Testis (tissue), 3 donors: ENCODE results near the gene PHTF1. TPM values are rescaled to one million over a fixed set of nuclear protein-coding genes. Genes with fewer than 3 reads are reported as not detected.

Experiments used
- DNase-seq: peaks from one replicate; pipeline ENCODE4 v3.0.0-alpha.2; 2019
- H3K27ac ChIP-seq, 2 donors: fragments of 200-600 bp; sonication (generic); one replicate each; pipeline ENCODE4 v1.5.1; 2019
- H3K27me3 ChIP-seq: fragments of 200-600 bp; sonication (generic); one replicate; pipeline ENCODE4 v1.5.1; 2019
- H3K36me3 ChIP-seq: fragments of 200-600 bp; sonication (generic); one replicate; pipeline ENCODE4 v1.5.1; 2017; ENCODE audit warnings: low read depth; ENCODE audit errors: missing control alignments
- H3K4me1 ChIP-seq: fragments of 200-600 bp; sonication (generic); one replicate; pipeline ENCODE4 v1.5.1; 2019
- H3K4me3 ChIP-seq, 2 donors: fragments of 200-600 bp; sonication (generic); one replicate each; pipeline ENCODE4 v1.5.1; 2017 to 2019
- H3K9me3 ChIP-seq: fragments of 200-600 bp; sonication (generic); one replicate; pipeline ENCODE4 v1.5.1; 2017
- CTCF ChIP-seq, 3 experiments: fragments of 450-650 bp in 2 of 3; fragments of 200-600 bp in 1 of 3; sonication (generic) in 1 of 3; IDR thresholded peaks; one replicate each; pipeline ENCODE4 v1.5.1; 2016 to 2019; ENCODE audit warnings: antibody characterized with exemption in 3 of 3, mild to moderate bottlenecking in 2 of 3, moderate library complexity in 1 of 3
- POLR2A ChIP-seq: fragments of 450-650 bp; IDR thresholded peaks from one replicate; pipeline ENCODE4 v1.6.1; 2017; ENCODE audit warnings: antibody characterized with exemption, mild to moderate bottlenecking, moderate library complexity
- WGBS, 2 donors: methylation state at CpG; one replicate each; pipeline ENCODE4 v1.1.5; 2018; 5-methylcytosine and 5-hydroxymethylcytosine counted together
- intact Hi-C: fragments of 100-400 bp; cut with DNase I; formaldehyde crosslinking; loops from one replicate; pipeline ENCODE4 v1.15.1; 2023; ENCODE audit warnings: low total_unique reads
- polyA plus RNA-seq: library from polyadenylated mRNA; stranded (reverse); fragments of 350-450 nt; fragmentation: Illumina TruSeq; extraction: RNeasy Lipid Tissue Mini Kit (QIAGEN cat#74804); gene quantifications from one replicate; pipeline ENCODE4 v1.2.3, GENCODE V29; 2014; ENCODE audit warnings: low read depth, low replicate concordance; ENCODE audit not compliant: insufficient read depth
- total RNA-seq, 2 donors: library from RNA; depleted of rRNA; stranded (reverse); fragments of >200 nt; gene quantifications; one replicate each; pipeline ENCODE4 v1.2.3, GENCODE V29; 2016

Gene PHTF1
- total and polyA plus RNA-seq, 3 donors from 2014 or later: 29.2 to 61.7 (median 46.4) TPM

- intact Hi-C loops: no loop called here
- no peaks in the 10 kb centered on the region for H3K9me3 ChIP-seq
- no peaks in the 10 kb centered on the region for H3K36me3 ChIP-seq
- peaks cover 12% of the 10 kb centered on the region for H3K4me1 ChIP-seq
- no peak for DNase-seq
- H3K4me3 ChIP-seq: no peak overlapping the region
- no peak overlapping the region for H3K27ac ChIP-seq
- H3K27me3 ChIP-seq: no peaks in the 10 kb centered on the region
- WGBS, 2 donors: 78 to 80% methylated on average over 5 of the region's 5 CpGs
- TF ChIP-seq CTCF (IDR thresholded peaks at IDR 0.05) (no peak), POLR2A (no peak)
These were observed 21.3 kb upstream of the PHTF1 start for GRCh38 chr1:113780374-113781146.

- peaks cover 12% of the 10 kb centered on the region for H3K4me1 ChIP-seq
- intact Hi-C loops: no loop called here
These were observed 20.3 kb upstream of the PHTF1 start for GRCh38 chr1:113779542-113779941.

GRCh38 chr1:113777561-113777960, 18.3 kb upstream of the PHTF1 start:
- intact Hi-C loops: no loop called here
- WGBS, 2 donors: 84 to 94% methylated on average over 4 of the region's 4 CpGs
- no peak overlapping the region for H3K4me3 ChIP-seq
- no peak for DNase-seq
- H3K27ac ChIP-seq: no peak overlapping the region
- no peaks in the 10 kb centered on the region for H3K4me1 ChIP-seq
- H3K36me3 ChIP-seq: no peaks in the 10 kb centered on the region
- H3K27me3 ChIP-seq: no peaks in the 10 kb centered on the region
- H3K9me3 ChIP-seq: no peaks in the 10 kb centered on the region
- TF ChIP-seq POLR2A: no peak
- TF ChIP-seq CTCF (IDR thresholded peaks at IDR 0.05): no peak

More at GRCh38 chr1:113779542-113779941, 20.3 kb upstream of the PHTF1 start:
- TF ChIP-seq CTCF (IDR thresholded peaks at IDR 0.05): no peak
- no peak for TF ChIP-seq POLR2A
- no peaks in the 10 kb centered on the region for H3K27me3 ChIP-seq
- no peak overlapping the region for H3K27ac ChIP-seq
- DNase-seq: no peak
- H3K36me3 ChIP-seq: no peaks in the 10 kb centered on the region
- H3K4me3 ChIP-seq: no peak overlapping the region
- no peaks in the 10 kb centered on the region for H3K9me3 ChIP-seq
- 92 to 94% methylated on average over 6 of the region's 6 CpGs for WGBS, 2 donors

GRCh38 chr1:113770031-113770430, 10.7 kb upstream of the PHTF1 start:
- intact Hi-C loops: no loop called here
- no peaks in the 10 kb centered on the region for H3K27me3 ChIP-seq
- H3K4me1 ChIP-seq: no peaks in the 10 kb centered on the region
- H3K36me3 ChIP-seq: no peaks in the 10 kb centered on the region
- no peak for TF ChIP-seq CTCF (IDR thresholded peaks at IDR 0.05)
- TF ChIP-seq POLR2A: no peak
- H3K9me3 ChIP-seq: no peaks in the 10 kb centered on the region
- WGBS, 2 donors: 65 to 79% methylated on average over 1 of the region's 1 CpG
- H3K27ac ChIP-seq: no peak overlapping the region
- no peak overlapping the region for H3K4me3 ChIP-seq
- DNase-seq: no peak

GRCh38 chr1:113769601-113769970, 10.3 kb upstream of the PHTF1 start:
- no peaks in the 10 kb centered on the region for H3K27me3 ChIP-seq
- no peak overlapping the region for H3K27ac ChIP-seq
- no peaks in the 10 kb centered on the region for H3K9me3 ChIP-seq
- intact Hi-C loops: no loop called here
- no peak for DNase-seq
- H3K4me3 ChIP-seq: no peak overlapping the region
- no peaks in the 10 kb centered on the region for H3K4me1 ChIP-seq
- H3K36me3 ChIP-seq: no peaks in the 10 kb centered on the region
- TF ChIP-seq CTCF (IDR thresholded peaks at IDR 0.05): no peak
- TF ChIP-seq POLR2A: no peak
